Omental fat pad (tissue), 4 donors: ENCODE measurements around the gene MAP3K1. TPM values are rescaled to one million over a fixed set of nuclear protein-coding genes. Genes with fewer than 3 reads are reported as not detected.

Experiments
- ATAC-seq: fragments of 150-250 bp; one replicate; pipeline ENCODE4 v1.9.1; 2016; ENCODE audit warnings: mild to moderate bottlenecking, moderate library complexity; ENCODE audit not compliant: low FRiP score
- DNase-seq: peaks from one replicate; pipeline ENCODE4 v3.0.0-alpha.2; 2019; ENCODE audit warnings: low spot score
- CTCF ChIP-seq, 3 donors: fragments of 450-650 bp; IDR thresholded peaks; one replicate each; pipeline ENCODE4 v1.5.1; 2016 to 2017; ENCODE audit warnings: antibody characterized with exemption in 3 of 3, mild to moderate bottlenecking in 3 of 3, moderate library complexity in 2 of 3
- total RNA-seq, 4 donors: library from RNA; depleted of rRNA; stranded (reverse); fragments of >200 nt; gene quantifications; one replicate each; pipeline ENCODE4 v1.1.0, GENCODE V29; 2016

MAP3K1 gene
- total RNA-seq, 4 donors from 2014 or later: 13.2 to 31.5 (median 19.0) TPM

- no peak for TF ChIP-seq CTCF (IDR thresholded peaks at IDR 0.05)
- DNase-seq (no peak), ATAC-seq (no peak)
These were observed 82.9 kb downstream of the MAP3K1 start for GRCh38 chr5:56898213-56898612.

- DNase-seq (no peak), ATAC-seq (no peak)
- no peak for TF ChIP-seq CTCF (IDR thresholded peaks at IDR 0.05)
These were observed 85.0 kb downstream of the MAP3K1 start for GRCh38 chr5:56900395-56900794.

GRCh38 chr5:56900858-56901578 lies 85.7 kb downstream of the MAP3K1 start:
- DNase-seq: no peak
- no peak for ATAC-seq
- TF ChIP-seq CTCF (IDR thresholded peaks at IDR 0.05): peak in 1 of 3 donors; percentile 11

- TF ChIP-seq CTCF (IDR thresholded peaks at IDR 0.05): no peak
- ATAC-seq (peak; percentile 70), DNase-seq (peak; percentile 28)
These were observed 93.6 kb downstream of the MAP3K1 start for GRCh38 chr5:56908942-56909293.

GRCh38 chr5:56909294-56910209 lies 94.2 kb downstream of the MAP3K1 start, which contains the start of gene SETD9:
TSS of gene SETD9 (plus strand) at chr5:56909596. CDS start at chr5:56909646, 50 bp downstream.
- no peak for TF ChIP-seq CTCF (IDR thresholded peaks at IDR 0.05)
- DNase-seq: peak; percentile 92
- peak; percentile 97 for ATAC-seq

- no peak for DNase-seq
- peak; percentile 45 for ATAC-seq
- TF ChIP-seq CTCF (IDR thresholded peaks at IDR 0.05): no peak
These were observed 95.0 kb downstream of the MAP3K1 start for GRCh38 chr5:56910210-56910965.
